Measurements from ENCODE around the gene PHLDB1.
"Not testable (repeated sequence)": the region's sequence is repeated elsewhere in the genome, so short reads cannot be mapped to it uniquely, and the experiment has no call there.

Gene PHLDB1

GRCh38 chr11:118659314-118659952 is 52.0 kb downstream of the PHLDB1 start:
- DNase-seq (ENCODE audit: low read depth in 2 of 2), result peak; percentile 79 to 83

DNA sequence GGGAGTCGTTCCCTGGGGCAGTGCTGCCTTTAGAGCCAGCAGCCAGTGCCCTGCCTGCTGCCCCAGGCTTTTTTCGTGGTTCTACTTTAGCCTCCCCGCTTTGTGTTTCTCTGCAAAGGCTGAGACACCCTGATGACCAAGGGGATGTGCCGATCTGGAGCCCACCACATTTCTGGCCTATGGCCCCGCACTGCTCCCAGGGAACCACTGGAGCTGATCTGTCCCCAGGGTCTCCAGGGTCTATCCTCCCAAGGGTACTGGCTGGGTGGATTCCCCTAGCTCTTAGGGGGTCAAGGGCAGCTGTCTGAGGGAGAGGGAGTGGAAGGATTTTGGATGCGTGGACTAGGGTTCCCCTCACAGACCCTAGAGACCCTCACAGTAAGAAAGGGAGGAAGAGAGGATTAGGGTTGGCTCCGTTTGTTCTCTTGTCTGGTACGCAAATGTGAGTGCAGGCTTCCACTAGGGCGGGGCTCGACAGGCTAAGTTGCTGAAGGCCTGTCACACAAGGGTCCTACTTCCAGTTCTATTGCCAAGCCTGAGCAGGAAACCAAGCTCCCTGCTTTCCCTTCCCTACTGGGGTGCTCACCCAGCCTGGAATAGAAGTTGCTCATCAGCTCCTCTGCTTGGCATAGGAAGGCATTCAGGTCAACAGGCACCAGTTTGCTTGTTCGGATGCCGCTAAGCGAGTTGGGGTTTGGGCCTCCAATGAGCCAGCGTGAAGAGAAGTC is 52.7 kb downstream of the PHLDB1 start:
- no peak for DNase-seq (ENCODE audit: low read depth in 2 of 2)

DNA sequence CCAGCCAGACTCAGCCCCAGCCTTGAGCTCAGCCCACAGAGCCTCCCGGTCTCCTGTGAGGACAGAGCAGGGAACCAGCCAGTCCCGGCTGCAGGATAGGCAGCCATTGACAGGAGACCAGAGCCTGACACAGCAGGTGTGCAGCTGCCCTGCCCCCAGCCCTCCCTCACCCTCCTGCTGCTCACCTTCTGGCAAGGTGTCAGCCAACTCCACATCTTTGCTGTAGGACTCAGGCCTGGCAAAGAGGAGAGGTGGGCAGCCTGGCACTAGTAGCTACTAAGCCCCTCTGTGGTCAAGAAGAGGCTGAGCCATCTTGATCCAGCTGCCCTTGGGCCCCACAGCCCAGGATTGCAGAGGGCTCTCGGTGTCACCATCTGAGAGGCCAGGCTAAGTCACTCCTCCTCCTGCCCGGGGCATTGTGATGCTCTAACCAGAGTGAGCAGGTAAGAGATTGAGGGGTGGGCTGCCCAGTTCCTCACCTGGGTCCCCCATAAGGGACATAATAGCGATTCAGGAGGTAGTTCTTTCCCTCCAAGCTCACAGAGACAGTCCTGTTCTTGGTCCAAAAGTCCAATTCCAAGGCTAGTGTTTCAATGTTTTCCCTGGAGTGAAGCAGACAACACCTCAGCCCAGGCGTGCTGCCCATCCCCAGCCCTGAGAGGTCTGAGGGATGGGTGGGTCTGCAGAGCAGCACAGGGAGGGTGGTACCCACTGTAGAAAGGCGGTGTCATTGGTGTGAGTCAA is 53.4 kb downstream of the PHLDB1 start:
- DNase-seq (ENCODE audit: low read depth in 2 of 2), result no peak

GRCh38 chr11:118661425-118662301 is 54.2 kb downstream of the PHLDB1 start:
- DNase-seq (ENCODE audit: low read depth in 2 of 2), result no peak

- no peak for DNase-seq (ENCODE audit: low read depth in 2 of 2)
These were observed 55.2 kb downstream of the PHLDB1 start for GRCh38 chr11:118662401-118663271.

DNA sequence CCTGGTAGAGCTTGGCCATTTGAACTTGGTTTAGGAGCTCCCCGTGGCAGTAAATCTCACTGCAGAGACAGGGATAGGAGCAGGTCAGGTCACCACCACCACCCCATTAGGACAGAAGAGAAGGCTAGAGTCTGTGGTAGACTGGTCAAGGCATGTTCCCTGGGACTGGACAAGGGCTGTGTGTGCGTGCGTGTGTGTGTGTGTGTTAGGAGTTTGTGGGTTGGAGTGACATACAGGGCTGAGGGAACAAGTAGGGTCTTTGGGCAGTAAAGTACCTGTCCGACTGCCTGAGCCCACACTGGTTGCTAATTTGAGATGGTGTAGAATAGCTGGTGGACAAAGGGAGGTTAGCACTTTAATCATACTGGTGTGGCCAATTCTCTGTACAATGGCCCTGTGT is 56.0 kb downstream of the PHLDB1 start:
- DNase-seq (ENCODE audit: low read depth in 2 of 2), result no peak

DNA sequence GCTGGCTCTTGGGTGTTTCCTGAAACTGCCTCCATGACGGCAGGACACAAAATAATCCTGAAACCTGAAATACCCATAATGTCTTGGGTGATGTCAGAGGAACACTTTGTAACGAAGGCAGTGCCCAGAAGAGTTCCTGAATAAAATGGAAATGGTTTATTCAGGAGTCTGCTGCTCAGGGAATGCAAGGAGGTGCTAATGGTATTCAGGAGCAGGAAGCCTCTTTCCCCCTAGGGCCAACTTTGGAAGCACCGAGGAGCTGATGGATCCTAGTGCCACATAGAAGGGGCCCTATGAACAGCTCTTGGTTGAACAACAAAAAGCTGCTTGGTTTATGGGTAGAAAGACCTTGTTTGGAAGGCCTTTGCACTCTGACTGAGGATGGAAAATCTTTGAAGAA is 56.5 kb downstream of the PHLDB1 start:
- DNase-seq (ENCODE audit: low read depth in 2 of 2), result no peak

DNA sequence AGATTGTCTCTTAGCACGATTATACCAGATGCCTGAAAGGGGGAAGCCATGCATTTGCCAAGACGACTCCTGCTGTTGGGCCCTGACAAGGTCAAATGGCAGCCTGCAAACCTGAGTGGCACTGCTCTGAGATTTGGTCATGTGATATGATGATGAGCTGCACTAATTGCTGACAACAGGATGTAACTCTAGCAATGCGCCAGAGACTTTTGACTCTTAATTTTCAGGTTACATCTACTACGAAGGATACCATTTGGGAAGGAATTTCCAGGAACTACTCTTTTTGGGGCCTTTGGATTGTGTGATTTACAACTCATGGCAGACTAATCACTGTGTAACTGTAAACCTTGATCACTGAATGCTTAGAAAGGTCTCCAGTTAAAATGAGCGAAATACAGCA is 59.0 kb downstream of the PHLDB1 start:
- no peak for DNase-seq (ENCODE audit: low read depth in 2 of 2)

- no peak for DNase-seq (ENCODE audit: low read depth in 2 of 2)
These were observed 62.6 kb downstream of the PHLDB1 start for GRCh38 chr11:118670063-118670462.

- DNase-seq (ENCODE audit: low read depth in 2 of 2), result no peak
These were observed 63.8 kb downstream of the PHLDB1 start for GRCh38 chr11:118671254-118671653.

DNA sequence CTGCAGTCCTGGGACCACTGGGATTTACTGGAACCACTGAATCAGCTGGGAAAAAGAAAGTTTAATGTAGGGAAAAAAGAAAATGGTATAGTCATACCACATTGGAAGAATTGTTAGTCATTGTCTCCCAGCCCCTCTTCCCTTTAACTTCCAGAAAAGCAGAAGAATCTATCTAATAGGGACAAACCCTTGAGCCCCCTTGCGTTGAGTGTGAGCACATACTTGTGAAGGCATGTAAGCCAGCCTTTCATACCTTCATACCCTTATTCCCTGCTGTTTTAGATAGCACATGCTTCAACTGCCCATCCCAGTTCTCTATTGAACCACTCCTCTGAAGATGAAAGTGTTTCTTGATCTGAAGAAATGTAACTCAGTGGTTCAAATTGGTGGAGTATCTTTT is 65.4 kb downstream of the PHLDB1 start:
- DNase-seq (ENCODE audit: low read depth in 2 of 2), result no peak

GRCh38 chr11:118673361-118674081 is 66.1 kb downstream of the PHLDB1 start:
- DNase-seq (ENCODE audit: low read depth in 2 of 2), result no peak

DNA sequence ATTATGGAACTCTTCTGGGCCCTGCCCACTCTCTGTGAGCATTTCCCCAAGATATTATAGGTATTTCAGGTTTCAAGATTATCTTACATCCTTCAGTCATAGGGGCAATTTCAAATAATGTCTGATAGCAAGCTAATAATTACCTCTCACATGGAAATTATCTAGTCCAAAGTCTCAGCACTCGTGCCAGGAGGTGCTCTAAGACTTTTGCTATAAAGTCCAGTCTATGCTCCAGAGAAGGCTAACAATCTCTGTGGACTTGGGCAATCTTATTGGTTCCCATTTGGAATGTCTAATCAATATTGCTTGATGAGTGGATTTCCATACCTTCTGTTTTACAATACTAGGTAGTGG is 66.6 kb downstream of the PHLDB1 start:
- DNase-seq (ENCODE audit: low read depth in 2 of 2), result no peak

GRCh38 chr11:118677977-118678376 is 70.6 kb downstream of the PHLDB1 start:
- no peak for DNase-seq (ENCODE audit: low read depth in 2 of 2)

DNA sequence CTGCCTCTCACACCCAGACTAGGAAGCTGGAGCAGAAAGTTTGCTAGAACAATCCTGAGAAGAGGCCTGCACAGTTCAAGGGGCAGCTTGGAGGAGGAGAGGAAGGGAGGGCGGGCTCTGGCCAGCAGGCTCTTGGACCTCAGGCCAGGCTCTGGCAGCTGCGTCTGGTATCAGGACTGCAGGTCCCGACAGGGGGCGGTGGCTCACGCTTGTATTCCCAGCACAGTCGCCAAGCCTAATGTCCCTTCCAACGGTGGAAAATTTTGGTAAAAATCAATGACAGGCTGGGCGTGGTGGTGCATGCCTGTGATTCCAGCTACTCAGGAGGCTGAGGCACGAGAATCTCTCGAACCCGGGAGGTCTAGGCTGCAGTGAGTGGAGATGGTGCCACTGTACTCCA is 71.5 kb downstream of the PHLDB1 start:
- not testable (repeated sequence) for DNase-seq (ENCODE audit: low read depth in 2 of 2)

GRCh38 chr11:118679483-118679882 is 72.1 kb downstream of the PHLDB1 start, which contains the start of gene TREH:
Gene TREH (minus strand): TSS chr11:118679650. CDS start chr11:118679627, 23 bp downstream.
- no peak for DNase-seq (ENCODE audit: low read depth in 2 of 2)

DNA sequence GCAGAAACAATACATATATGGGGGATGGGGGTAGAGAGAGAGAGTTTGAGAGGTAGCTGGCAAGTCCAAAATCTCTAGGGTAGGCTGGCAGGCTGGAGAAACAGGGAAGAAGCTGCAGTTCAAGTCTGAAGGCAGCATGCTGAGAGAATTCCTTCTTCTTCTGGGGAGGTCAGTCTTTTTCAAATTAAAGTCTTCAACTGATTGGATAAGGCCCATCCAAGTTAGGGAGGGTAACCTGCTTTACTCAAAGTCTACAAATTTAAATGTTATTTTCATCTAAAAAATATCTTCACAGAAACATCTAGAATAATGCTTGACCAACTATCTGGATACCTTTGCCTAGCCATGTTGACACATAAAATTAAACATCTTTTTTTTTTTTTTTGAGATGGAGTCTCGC is 75.0 kb downstream of the PHLDB1 start:
- DNase-seq (ENCODE audit: low read depth in 2 of 2), result no peak

GRCh38 chr11:118682939-118683338 is 75.5 kb downstream of the PHLDB1 start:
- DNase-seq (ENCODE audit: low read depth in 2 of 2), result not testable (repeated sequence)

GRCh38 chr11:118684187-118684586 is 76.8 kb downstream of the PHLDB1 start:
- DNase-seq (ENCODE audit: low read depth in 2 of 2), result no peak

GRCh38 chr11:118687906-118688305 is 80.5 kb downstream of the PHLDB1 start:
- no peak for DNase-seq (ENCODE audit: low read depth in 2 of 2)
